Heart right ventricle (tissue), 16 donors: ENCODE measurements around the gene COL26A1. TPM values are rescaled to one million over a fixed set of nuclear protein-coding genes. Genes with fewer than 3 reads are reported as not detected.

Experiments used
- ATAC-seq, 8 donors: fragments of 200-7000 bp; cut with Tn5 transposase; one replicate each; pipeline ENCODE4 v1.9.1; 2020; ENCODE audit warnings: mild to moderate bottlenecking in 8 of 8, moderate library complexity in 8 of 8, moderate number of reproducible peaks in 1 of 8
- DNase-seq, 2 donors: peaks; one replicate each; pipeline ENCODE4 v3.0.0-alpha.2; 2020
- H3K27ac ChIP-seq, 10 donors: fragments of 200-600 bp; sonication (generic) in 2 of 10; one replicate each; pipeline versions ENCODE4 v1.5.0 to v1.8.0; 2020 to 2022; ENCODE audit warnings: mild to moderate bottlenecking in 3 of 10
- H3K27me3 ChIP-seq, 7 donors: fragments of 200-600 bp; one replicate each; pipeline ENCODE4 v1.8.0; 2021 to 2022; ENCODE audit warnings: mild to moderate bottlenecking in 2 of 7
- H3K36me3 ChIP-seq, 9 donors: fragments of 200-600 bp; sonication (generic) in 1 of 9; one replicate each; pipeline versions ENCODE4 v1.5.0 to v1.8.0; 2020 to 2022; ENCODE audit warnings: mild to moderate bottlenecking in 2 of 9
- H3K4me1 ChIP-seq, 9 donors: fragments of 200-600 bp; sonication (generic) in 1 of 9; one replicate each; pipeline versions ENCODE4 v1.5.0 to v1.8.0; 2020 to 2022; ENCODE audit warnings: mild to moderate bottlenecking in 4 of 9
- H3K4me3 ChIP-seq, 10 donors: fragments of 200-600 bp; sonication (generic) in 2 of 10; one replicate each; pipeline versions ENCODE4 v1.5.0 to v1.8.0; 2020 to 2022; ENCODE audit warnings: mild to moderate bottlenecking in 7 of 10, moderate library complexity in 2 of 10
- H3K9me3 ChIP-seq, 11 donors: fragments of 200-600 bp in 10 of 11; sonication (generic) in 2 of 11; one replicate each; pipeline versions ENCODE4 v1.5.0 to v1.8.0; 2013 to 2022; ENCODE audit warnings: mild to moderate bottlenecking in 2 of 11, control low read depth in 1 of 11, moderate library complexity in 1 of 11
- CTCF ChIP-seq, 9 donors: fragments of 200-600 bp; sonication (generic) in 2 of 9; IDR thresholded peaks; one replicate each; pipeline versions ENCODE4 v1.5.0 to v1.8.0; 2021 to 2022; ENCODE audit warnings: antibody characterized with exemption in 9 of 9, mild to moderate bottlenecking in 5 of 9, moderate library complexity in 1 of 9
- WGBS, 2 donors: extraction: QIAGEN DNeasy Blood & Tissue Kit; methylation state at CpG; one replicate each; pipeline ENCODE4 v1.1.7; 2013; ENCODE audit warnings: inconsistent platforms in 1 of 2; 5-methylcytosine and 5-hydroxymethylcytosine counted together
- intact Hi-C, 10 donors: fragments of 100-400 bp; cut with DNase I; formaldehyde crosslinking; loops; one replicate each; pipeline versions ENCODE4 v1.11.1 to v1.14.2; 2022
- polyA plus RNA-seq, 2 donors: library from polyadenylated mRNA; stranded (reverse); fragments of 200-250 nt; gene quantifications; one replicate each; pipeline ENCODE4 v1.2.3, GENCODE V29; 2013
- total RNA-seq, 10 donors: library from RNA; stranded (reverse); fragmentation: NEBNext Ultra II Directional in 3 of 10; extraction: Animal tissue kit (Norgen Biotek cat#: 25700) in 3 of 10; gene quantifications; one replicate each; pipeline versions ENCODE4 v1.2.1 to v1.2.4, GENCODE V29; 2021 to 2023
- donor health status: Arrhythmogenic right ventricular cardiomyopathy.
- donor health status: ischemic (EF 13 %, LVEDD 7.1; RV severe dilation, severe dysfunction).
- donor health status: healthy with polysubstance abuse.
- donor health status: DM: no; HTN: yes; CAD: no.
- donor health status: DM: no; HTN: no; CAD: no.
- donor health status: ischemic (EF 25% LVEDD 6.9; RV normal size, moderate dysfunction).
- donor health status: ischemic (EF 25% LVEDD 5.7; RV mildly dilated, moderate dysfunction).
- donor health status: healthy.
- donor health status: DM: yes; HTN: yes; CAD: no.
- donor health status: Ischemic cardiomyopathy.
- donor health status: ischemic (EF 35%, LVEDD 5.7; RV mildly dilated, moderate dysfunction).
- donor health status: nonischemic (EF 11% LVEDD 7.7; RV severe dilation, severe dysfunction).
- donor health status: DM: yes; HTN: yes; CAD: no.
- donor health status: PGD.
- donor health status: ischemic (EF 29% LVEDD 5.4; RV normal size, mild dysfunction).
- donor health status: nonischemic (EF 23%, LVEDD 6.1; RV moderate dilation, normal function).

The COL26A1 gene
- total and polyA plus RNA-seq, 12 donors, result 0.07 to 0.50 TPM; not detected in 10

- DNase-seq, result no peak
- 79 to 80% methylated on average over 10 of the region's 10 CpGs for WGBS, 2 donors
- Histone ChIP-seq H3K27me3 (peaks cover 0 to 51% (median 31%) of the 10 kb centered on the region in 7 donors), H3K4me3 (no peak overlapping the region), H3K36me3 (no peaks in the 10 kb centered on the region), H3K27ac (no peak overlapping the region), H3K9me3 (peaks cover 0 to 14% (median 0%) of the 10 kb centered on the region in 11 donors), H3K4me1 (no peaks in the 10 kb centered on the region)
- no peak for TF ChIP-seq CTCF (IDR thresholded peaks at IDR 0.05)
- no peak for ATAC-seq
- intact Hi-C loops, result no loop called here
These were observed 154.6 kb downstream of the COL26A1 start for GRCh38 chr7:101517304-101517703.

- WGBS, 2 donors, result 57 to 65% methylated on average over 9 of the region's 9 CpGs
- Histone ChIP-seq H3K27me3 (peaks cover 0 to 41% (median 23%) of the 10 kb centered on the region in 7 donors), H3K4me3 (no peak overlapping the region), H3K4me1 (no peaks in the 10 kb centered on the region), H3K9me3 (peaks cover 0 to 14% (median 0%) of the 10 kb centered on the region in 11 donors), H3K27ac (no peak overlapping the region), H3K36me3 (no peaks in the 10 kb centered on the region)
- no peak for DNase-seq
- TF ChIP-seq CTCF (IDR thresholded peaks at IDR 0.05), result no peak
- intact Hi-C loops, result no loop called here
- no peak for ATAC-seq
These were observed 155.7 kb downstream of the COL26A1 start for GRCh38 chr7:101518336-101518735.

- 52 to 62% methylated on average over 12 of the region's 12 CpGs for WGBS, 2 donors
- H3K27me3 ChIP-seq, result peaks cover 0 to 31% (median 17%) of the 10 kb centered on the region in 7 donors
- no peaks in the 10 kb centered on the region for H3K36me3 ChIP-seq
- H3K4me1 ChIP-seq, result no peaks in the 10 kb centered on the region
- H3K9me3 ChIP-seq, result peaks cover 0 to 24% (median under 1%) of the 10 kb centered on the region in 11 donors
- H3K27ac ChIP-seq, result no peak overlapping the region
- no peak for TF ChIP-seq CTCF (IDR thresholded peaks at IDR 0.05)
- intact Hi-C loops, result no loop called here
- no peak for DNase-seq
- ATAC-seq, result no peak
- H3K4me3 ChIP-seq, result no peak overlapping the region
These were observed 156.8 kb downstream of the COL26A1 start for GRCh38 chr7:101519324-101520023.

GRCh38 chr7:101521430-101521925, 158.8 kb downstream of the COL26A1 start:
- H3K4me1 ChIP-seq, result no peaks in the 10 kb centered on the region
- H3K4me3 ChIP-seq, result no peak overlapping the region
- peaks cover 0 to 33% (median 4%) of the 10 kb centered on the region in 11 donors for H3K9me3 ChIP-seq
- H3K27me3 ChIP-seq, result peaks cover 0 to 19% (median 4%) of the 10 kb centered on the region in 7 donors
- 80 to 87% methylated on average over 5 of the region's 5 CpGs for WGBS, 2 donors
- H3K27ac ChIP-seq, result no peak overlapping the region
- intact Hi-C loops, result no loop called here
- no peak for TF ChIP-seq CTCF (IDR thresholded peaks at IDR 0.05)
- ATAC-seq (no peak), DNase-seq (no peak)
- no peaks in the 10 kb centered on the region for H3K36me3 ChIP-seq
